Gastrocnemius medialis (tissue), 4 donors: ENCODE measurements around the gene ABCA8. TPM values are rescaled to one million over a fixed set of nuclear protein-coding genes. Genes with fewer than 3 reads are reported as not detected.
"Not testable (repeated sequence)": the region's sequence is repeated elsewhere in the genome, so short reads cannot be mapped to it uniquely, and the experiment has no call there.

Experiments used
- ATAC-seq, 2 donors: fragments of 150-250 bp; one replicate each; pipeline ENCODE4 v1.9.1; 2016
- DNase-seq, 2 donors: peaks; one replicate each; pipeline ENCODE4 v3.0.0-alpha.2; 2019
- H3K27ac ChIP-seq, 4 donors: fragments of 200-600 bp; sonication (generic); 1 replicate in 1 of 4; 2 replicates in 3 of 4; pipeline ENCODE4 v1.5.1; 2016 to 2018; ENCODE audit warnings: mild to moderate bottlenecking in 2 of 4, moderate library complexity in 1 of 4
- H3K27me3 ChIP-seq, 3 donors: fragments of 200-600 bp; sonication (generic) in 2 of 3; 1 replicate in 1 of 3; 2 replicates in 2 of 3; pipeline versions ENCODE4 v1.5.1 to v1.6.0; 2016 to 2019; ENCODE audit warnings: mild to moderate bottlenecking in 1 of 3, moderate library complexity in 1 of 3
- H3K36me3 ChIP-seq, 2 donors: fragments of 200-600 bp; sonication (generic) in 1 of 2; one replicate each; pipeline ENCODE4 v1.5.1; 2017 to 2018
- H3K4me1 ChIP-seq, 2 donors: fragments of 200-600 bp; sonication (generic) in 1 of 2; one replicate each; pipeline ENCODE4 v1.5.1; 2016 to 2017; ENCODE audit warnings: mild to moderate bottlenecking in 2 of 2
- H3K4me3 ChIP-seq, 4 donors: fragments of 200-600 bp; sonication (generic) in 3 of 4; 1 replicate in 1 of 4; 2 replicates in 3 of 4; pipeline ENCODE4 v1.5.1; 2016 to 2019; ENCODE audit warnings: mild to moderate bottlenecking in 2 of 4
- H3K9me3 ChIP-seq, 3 donors: fragments of 200-600 bp; sonication (generic) in 2 of 3; 1 replicate in 1 of 3; 2 replicates in 2 of 3; pipeline ENCODE4 v1.5.1; 2016 to 2019
- CTCF ChIP-seq, 5 experiments: fragments of 450-650 bp in 3 of 5; fragments of 200-600 bp in 2 of 5; sonication (generic) in 2 of 5; IDR thresholded peaks in 4 of 5; conservative IDR thresholded peaks in 1 of 5; 1 replicate in 4 of 5; 2 replicates in 1 of 5; pipeline ENCODE4 v1.5.1; 2016 to 2019; ENCODE audit warnings: antibody characterized with exemption in 5 of 5, mild to moderate bottlenecking in 3 of 5, moderate library complexity in 3 of 5
- POLR2A ChIP-seq, 2 donors: fragments of 450-650 bp; IDR thresholded peaks; one replicate each; pipeline ENCODE4 v1.6.1; 2017; ENCODE audit warnings: antibody characterized with exemption in 2 of 2, mild to moderate bottlenecking in 2 of 2, moderate library complexity in 2 of 2
- in situ Hi-C, 4 donors: fragments of 200-750 bp; cut with MboI; loops; one replicate each; pipeline versions ENCODE4 v1.15.0 to v1.8.0; 2017; ENCODE audit warnings: low sequenced_read_pairs in 4 of 4
- intact Hi-C: fragments of 100-400 bp; cut with DNase I; formaldehyde crosslinking; loops from one replicate; pipeline ENCODE4 v1.15.1; 2023; ENCODE audit warnings: low total_unique reads
- total RNA-seq, 4 donors: library from RNA; depleted of rRNA; stranded (reverse); fragments of >200 nt; gene quantifications; one replicate each; pipeline versions ENCODE4 v1.1.0 to v1.2.3, GENCODE V29; 2016

ABCA8 gene
- total RNA-seq, 4 donors from 2014 or later = 8.4 to 24.9 (median 21.7) TPM

GRCh38 chr17:68961214-68961882 lies 6.2 kb upstream of the ABCA8 start:
- H3K27me3 ChIP-seq = no peaks in the 10 kb centered on the region
- intact Hi-C loops = no loop called here
- peak; percentile 36 to 58 for ATAC-seq
- no peaks in the 10 kb centered on the region for H3K36me3 ChIP-seq
- no peak for TF ChIP-seq POLR2A (IDR thresholded peaks at IDR 0.05)
- no peak for TF ChIP-seq CTCF (IDR thresholded peaks at IDR 0.05 in 4 of 5, conservative IDR thresholded peaks at IDR 0.05 in 1 of 5)
- H3K4me3 ChIP-seq = no peak overlapping the region
- H3K9me3 ChIP-seq = no peaks in the 10 kb centered on the region
- H3K4me1 ChIP-seq = no peaks in the 10 kb centered on the region
- DNase-seq = peak in 1 of 2 donors; percentile 52
- H3K27ac ChIP-seq = peak overlapping the region in 2 of 4 donors; percentile 28 to 36
- in situ Hi-C loops = loop anchor here in 1 of 4 donors (10.0 kb wide), 1 partner anchor 187 kb away; no protein-coding TSS in a partner anchor

GRCh38 chr17:68959117-68959516 lies 3.9 kb upstream of the ABCA8 start:
- intact Hi-C loops = not testable (repeated sequence)

GRCh38 chr17:68957944-68958343 lies 2.8 kb upstream of the ABCA8 start:
- Histone ChIP-seq H3K9me3 (no peaks in the 10 kb centered on the region), H3K36me3 (no peaks in the 10 kb centered on the region), H3K27me3 (no peaks in the 10 kb centered on the region), H3K27ac (no peak overlapping the region), H3K4me1 (no peaks in the 10 kb centered on the region), H3K4me3 (no peak overlapping the region)
- TF ChIP-seq POLR2A (IDR thresholded peaks at IDR 0.05) (no peak), CTCF (IDR thresholded peaks at IDR 0.05 in 4 of 5, conservative IDR thresholded peaks at IDR 0.05 in 1 of 5) (no peak)
- intact Hi-C loops (no loop called here), in situ Hi-C loops (no loop called here)
- ATAC-seq (no peak), DNase-seq (no peak)

More at GRCh38 chr17:68959117-68959516, 3.9 kb upstream of the ABCA8 start:
- H3K27ac ChIP-seq, H3K9me3 ChIP-seq, H3K27me3 ChIP-seq, DNase-seq, ATAC-seq, in situ Hi-C loops, H3K4me1 ChIP-seq, H3K36me3 ChIP-seq, H3K4me3 ChIP-seq: not testable (repeated sequence)

- ATAC-seq (no peak), DNase-seq (no peak)
- TF ChIP-seq POLR2A (IDR thresholded peaks at IDR 0.05) = no peak
- no peaks in the 10 kb centered on the region for H3K27me3 ChIP-seq
- H3K4me1 ChIP-seq = no peaks in the 10 kb centered on the region
- peak overlapping the region; percentile 7 to 55 (median 40) for H3K27ac ChIP-seq
- H3K36me3 ChIP-seq = no peaks in the 10 kb centered on the region
- intact Hi-C loops (no loop called here), in situ Hi-C loops (no loop called here)
- H3K4me3 ChIP-seq = peak overlapping the region; percentile 36 to 43 (median 40)
- H3K9me3 ChIP-seq = no peaks in the 10 kb centered on the region
Measured at GRCh38 chr17:68954146-68954896, 871 bp downstream of the ABCA8 start.

- Histone ChIP-seq H3K27ac (peak overlapping the region in 1 of 4 donors; percentile 49), H3K27me3 (no peaks in the 10 kb centered on the region), H3K4me3 (peak overlapping the region in 3 of 4 donors; percentile 36 to 43 (median 38)), H3K4me1 (no peaks in the 10 kb centered on the region), H3K9me3 (no peaks in the 10 kb centered on the region), H3K36me3 (no peaks in the 10 kb centered on the region)
- ATAC-seq (no peak), DNase-seq (no peak)
- in situ Hi-C loops (no loop called here), intact Hi-C loops (no loop called here)
- TF ChIP-seq POLR2A (IDR thresholded peaks at IDR 0.05) (no peak), CTCF (IDR thresholded peaks at IDR 0.05 in 4 of 5, conservative IDR thresholded peaks at IDR 0.05 in 1 of 5) (no peak)
Measured at GRCh38 chr17:68953340-68953997, 1.7 kb downstream of the ABCA8 start.
